Vagina (tissue), 2 donors: ENCODE measurements around the gene MYO18A. TPM values are rescaled to one million over a fixed set of nuclear protein-coding genes. Genes with fewer than 3 reads are reported as not detected.

Source experiments
- DNase-seq, 2 donors: peaks; one replicate each; pipeline ENCODE4 v3.0.0-alpha.2; 2017; ENCODE audit errors: extremely low spot score in 2 of 2
- H3K27ac ChIP-seq: fragments of 200-600 bp; sonication (generic); one replicate; pipeline ENCODE4 v1.5.1; 2019
- H3K27me3 ChIP-seq: fragments of 200-600 bp; sonication (generic); one replicate; pipeline ENCODE4 v1.5.1; 2019
- H3K36me3 ChIP-seq, 2 donors: fragments of 200-600 bp; sonication (generic); one replicate each; pipeline ENCODE4 v1.5.1; 2017 to 2019
- H3K4me1 ChIP-seq: fragments of 200-600 bp; sonication (generic); one replicate; pipeline ENCODE4 v1.5.1; 2019
- H3K4me3 ChIP-seq, 2 donors: fragments of 200-600 bp; sonication (generic); 1 replicate in 1 of 2; 2 replicates in 1 of 2; pipeline ENCODE4 v1.5.1; 2016 to 2019
- H3K9me3 ChIP-seq: fragments of 200-600 bp; sonication (generic); one replicate; pipeline ENCODE4 v1.5.1; 2019
- CTCF ChIP-seq, 3 experiments: fragments of 450-650 bp in 2 of 3; fragments of 200-600 bp in 1 of 3; sonication (generic) in 1 of 3; IDR thresholded peaks; one replicate each; pipeline ENCODE4 v1.5.1; 2017 to 2019; ENCODE audit warnings: antibody characterized with exemption in 3 of 3, mild to moderate bottlenecking in 2 of 3, moderate library complexity in 2 of 3
- POLR2A ChIP-seq, 2 donors: fragments of 450-650 bp; IDR thresholded peaks; one replicate each; pipeline ENCODE4 v1.6.1; 2017; ENCODE audit warnings: antibody characterized with exemption in 2 of 2, mild to moderate bottlenecking in 2 of 2, moderate library complexity in 2 of 2
- POLR2AphosphoS5 ChIP-seq, 2 donors: sonication (generic); formaldehyde crosslinking; IDR thresholded peaks; one replicate each; pipeline ENCODE4 v1.9.0; 2017; ENCODE audit warnings: antibody characterized with exemption in 2 of 2, mild to moderate bottlenecking in 2 of 2, low read depth in 1 of 2; ENCODE audit not compliant: insufficient read depth in 1 of 2
- intact Hi-C: fragments of 100-400 bp; cut with DNase I; formaldehyde crosslinking; loops from one replicate; pipeline ENCODE4 v1.15.1; 2023
- total RNA-seq: library from RNA; depleted of rRNA; stranded (reverse); fragments of >200 nt; gene quantifications from one replicate; pipeline ENCODE4 v1.2.3, GENCODE V29; 2016

Gene MYO18A
- total RNA-seq, 1 donor from 2014 or later, result 70.7 TPM

GRCh38 chr17:29099527-29099926, 80.7 kb downstream of the MYO18A start:
- intact Hi-C loops, result no loop called here
- H3K27me3 ChIP-seq, result no peaks in the 10 kb centered on the region
- no peak overlapping the region for H3K27ac ChIP-seq
- H3K36me3 ChIP-seq, result peaks cover 0 to 83% of the 10 kb centered on the region in 2 donors
- H3K9me3 ChIP-seq, result no peaks in the 10 kb centered on the region
- DNase-seq, result no peak
- H3K4me1 ChIP-seq, result no peaks in the 10 kb centered on the region
- no peak overlapping the region for H3K4me3 ChIP-seq
- TF ChIP-seq POLR2AphosphoS5 (IDR thresholded peaks at IDR 0.05; ENCODE audit: insufficient read depth in 1 of 2, low read depth in 1 of 2) (no peak), CTCF (IDR thresholded peaks at IDR 0.05) (no peak), POLR2A (IDR thresholded peaks at IDR 0.05) (no peak)

- Histone ChIP-seq H3K27ac (no peak overlapping the region), H3K4me1 (no peaks in the 10 kb centered on the region), H3K4me3 (no peak overlapping the region), H3K9me3 (no peaks in the 10 kb centered on the region), H3K27me3 (no peaks in the 10 kb centered on the region), H3K36me3 (peaks cover 0 to 90% of the 10 kb centered on the region in 2 donors)
- TF ChIP-seq POLR2A (IDR thresholded peaks at IDR 0.05), result no peak
- TF ChIP-seq CTCF (IDR thresholded peaks at IDR 0.05), result no peak
- TF ChIP-seq POLR2AphosphoS5 (IDR thresholded peaks at IDR 0.05; ENCODE audit: insufficient read depth in 1 of 2, low read depth in 1 of 2), result no peak
- intact Hi-C loops, result no loop called here
- no peak for DNase-seq
Measured at GRCh38 chr17:29096094-29096493, 84.1 kb downstream of the MYO18A start.

- no peak for TF ChIP-seq CTCF (IDR thresholded peaks at IDR 0.05)
- TF ChIP-seq POLR2A (IDR thresholded peaks at IDR 0.05), result no peak
- TF ChIP-seq POLR2AphosphoS5 (IDR thresholded peaks at IDR 0.05; ENCODE audit: insufficient read depth in 1 of 2, low read depth in 1 of 2), result no peak
- Histone ChIP-seq H3K27me3 (no peaks in the 10 kb centered on the region), H3K36me3 (peaks cover 0 to 93% of the 10 kb centered on the region in 2 donors), H3K4me1 (no peaks in the 10 kb centered on the region), H3K9me3 (no peaks in the 10 kb centered on the region), H3K27ac (no peak overlapping the region), H3K4me3 (no peak overlapping the region)
- no peak for DNase-seq
- intact Hi-C loops, result no loop called here
Measured at GRCh38 chr17:29095439-29095838, 84.8 kb downstream of the MYO18A start.

- TF ChIP-seq CTCF (IDR thresholded peaks at IDR 0.05), result no peak
- no peak for TF ChIP-seq POLR2A (IDR thresholded peaks at IDR 0.05)
- TF ChIP-seq POLR2AphosphoS5 (IDR thresholded peaks at IDR 0.05; ENCODE audit: insufficient read depth in 1 of 2, low read depth in 1 of 2), result no peak
- no peaks in the 10 kb centered on the region for H3K27me3 ChIP-seq
- no peak overlapping the region for H3K27ac ChIP-seq
- intact Hi-C loops, result no loop called here
- DNase-seq, result no peak
- no peak overlapping the region for H3K4me3 ChIP-seq
- H3K9me3 ChIP-seq, result no peaks in the 10 kb centered on the region
- H3K36me3 ChIP-seq, result peaks cover 0 to 96% of the 10 kb centered on the region in 2 donors
- no peaks in the 10 kb centered on the region for H3K4me1 ChIP-seq
Measured at GRCh38 chr17:29094101-29094708, 86.0 kb downstream of the MYO18A start.

- H3K4me1 ChIP-seq, result no peaks in the 10 kb centered on the region
- no peaks in the 10 kb centered on the region for H3K9me3 ChIP-seq
- no peak overlapping the region for H3K27ac ChIP-seq
- peaks cover 0 to 91% of the 10 kb centered on the region in 2 donors for H3K36me3 ChIP-seq
- DNase-seq, result no peak
- H3K27me3 ChIP-seq, result no peaks in the 10 kb centered on the region
- TF ChIP-seq CTCF (IDR thresholded peaks at IDR 0.05) (no peak), POLR2AphosphoS5 (IDR thresholded peaks at IDR 0.05; ENCODE audit: insufficient read depth in 1 of 2, low read depth in 1 of 2) (no peak), POLR2A (IDR thresholded peaks at IDR 0.05) (no peak)
- no peak overlapping the region for H3K4me3 ChIP-seq
- intact Hi-C loops, result no loop called here
Measured at GRCh38 chr17:29093090-29093871, 86.9 kb downstream of the MYO18A start.
